Activated CD8-positive, alpha-beta T cell treated with anti-CD3 and anti-CD28 coated beads for 36 hours (primary cell): ENCODE data around the gene CD300LF. TPM values are rescaled to one million over a fixed set of nuclear protein-coding genes. Genes with fewer than 3 reads are reported as not detected.

Experiments used
- ATAC-seq: fragments of 200-7000 bp; cut with Tn5 transposase; one replicate; pipeline ENCODE4 v1.10.0; 2021; ENCODE audit warnings: mild to moderate bottlenecking, moderate library complexity
- CTCF ChIA-PET: fragments of 350-600 bp; sonication (Branson Sonifier 250); formaldehyde crosslinking; loops from one replicate; lab custom pipeline; 2021; ENCODE audit warnings: antibody characterized with exemption; lab: Charles Lee
- POLR2A ChIA-PET: fragments of 350-600 bp; sonication (Branson Sonifier 250); formaldehyde crosslinking; loops from one replicate; lab custom pipeline; 2021; ENCODE audit warnings: antibody characterized with exemption; lab: Charles Lee
- DNase-seq: peaks from one replicate; pipeline ENCODE4 v3.0.0-alpha.2; 2020
- H3K27ac Mint-ChIP-seq: one replicate; pipeline ENCODE4 v1.8.0; 2021; ENCODE audit warnings: mild to moderate bottlenecking, mixed read lengths
- H3K27me3 Mint-ChIP-seq: one replicate; pipeline ENCODE4 v1.8.0; 2021; ENCODE audit warnings: mixed read lengths
- H3K36me3 Mint-ChIP-seq: one replicate; pipeline ENCODE4 v1.8.0; 2021; ENCODE audit warnings: low read depth, mixed read lengths
- H3K4me1 Mint-ChIP-seq: one replicate; pipeline ENCODE4 v1.8.0; 2021; ENCODE audit warnings: low read depth, mixed read lengths
- H3K4me3 Mint-ChIP-seq: one replicate; pipeline ENCODE4 v1.8.0; 2021; ENCODE audit warnings: mild to moderate bottlenecking, moderate library complexity, mixed read lengths
- H3K9me3 Mint-ChIP-seq: one replicate; pipeline ENCODE4 v1.8.0; 2021; ENCODE audit warnings: mixed read lengths
- CTCF ChIP-seq: fragments of 200-600 bp; IDR thresholded peaks from one replicate; pipeline ENCODE4 v1.8.0; 2022; ENCODE audit warnings: antibody characterized with exemption, mild to moderate bottlenecking
- intact Hi-C: fragments of 100-400 bp; cut with micrococcal nuclease; formaldehyde crosslinking; loops from one replicate; pipeline ENCODE4 v1.10.0; 2022
- total RNA-seq, 2 experiments: library from RNA; stranded (reverse); gene quantifications; one replicate each; pipeline ENCODE4 v1.2.3, GENCODE V29; 2021

The CD300LF gene
- total RNA-seq, result not detected

DNA sequence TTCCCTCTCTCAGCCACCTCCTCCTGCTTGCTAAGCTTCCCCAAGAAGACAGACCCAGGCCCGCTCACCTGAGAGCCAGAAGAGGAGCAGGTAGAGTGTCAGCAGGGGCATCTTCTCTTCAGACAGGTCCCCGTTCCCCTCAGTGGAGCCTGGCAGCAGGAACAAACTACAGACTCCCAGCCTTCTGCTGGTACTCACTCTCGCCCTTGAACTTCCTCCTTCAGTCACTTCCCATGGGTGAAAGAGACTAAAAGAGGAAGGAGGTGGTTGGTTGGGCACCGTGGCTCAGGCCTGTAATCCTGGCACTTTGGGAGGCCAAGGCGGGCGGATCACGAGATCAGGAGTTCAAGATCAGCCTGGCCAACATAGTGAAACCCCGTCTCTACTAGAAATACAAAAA is at the start of gene CD300LF:
TSS of gene CD300LF (minus strand) at position 168 of the 400 bp plus-strand sequence. CDS start at position 111, 57 bp downstream.
- POLR2A ChIA-PET, result no interaction called here
- Mint-ChIP-seq H3K9me3 (no peaks in the 10 kb centered on the region), H3K36me3 (no peaks in the 10 kb centered on the region), H3K27me3 (peaks cover 10% of the 10 kb centered on the region), H3K4me3 (no peak within 1 kb of the TSS), H3K4me1 (peaks cover 9% of the 10 kb centered on the region), H3K27ac (no peak within 1 kb of the TSS)
- ATAC-seq, result no peak
- DNase-seq, result no peak
- no peak for TF ChIP-seq CTCF
- CTCF ChIA-PET, result no interaction called here
- intact Hi-C loops, result no loop called here

DNA sequence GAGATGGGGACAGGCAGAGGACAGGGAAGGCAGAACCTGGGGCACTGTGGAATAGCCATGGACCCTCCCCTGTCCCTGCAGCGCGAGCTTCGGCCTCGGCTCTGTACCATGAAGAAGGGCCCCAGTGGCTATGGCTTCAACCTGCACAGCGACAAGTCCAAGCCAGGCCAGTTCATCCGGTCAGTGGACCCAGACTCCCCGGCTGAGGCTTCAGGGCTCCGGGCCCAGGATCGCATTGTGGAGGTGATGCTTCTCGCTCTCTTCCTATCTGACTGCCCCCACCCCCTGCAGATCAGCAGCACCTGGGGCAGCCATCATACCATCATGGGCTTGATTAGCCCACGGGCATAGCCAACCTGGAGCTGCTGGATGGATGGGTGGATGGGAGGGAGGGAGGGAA is 49.2 kb upstream of the CD300LF start:
- ATAC-seq (no peak), DNase-seq (no peak)
- no peaks in the 10 kb centered on the region for H3K9me3 Mint-ChIP-seq
- H3K36me3 Mint-ChIP-seq, result peaks cover 15% of the 10 kb centered on the region
- peaks cover 54% of the 10 kb centered on the region for H3K4me1 Mint-ChIP-seq
- CTCF ChIA-PET, result interaction anchor here (1.5 to 8.6 kb wide), 4 partner anchors 8 to 104 kb away, joined by 3 to 98 read pairs (median 38); partner anchors contain the start of gene NHERF1
- no peak overlapping the region for H3K27ac Mint-ChIP-seq
- POLR2A ChIA-PET, result interaction anchor here (1.0 to 4.2 kb wide), 3 partner anchors 11 to 14 kb away, joined by 3 to 18 read pairs (median 5); partner anchors contain the start of gene NAT9
- H3K4me3 Mint-ChIP-seq, result no peak overlapping the region
- intact Hi-C loops, result no loop called here
- TF ChIP-seq CTCF, result no peak
- H3K27me3 Mint-ChIP-seq, result no peaks in the 10 kb centered on the region

DNA sequence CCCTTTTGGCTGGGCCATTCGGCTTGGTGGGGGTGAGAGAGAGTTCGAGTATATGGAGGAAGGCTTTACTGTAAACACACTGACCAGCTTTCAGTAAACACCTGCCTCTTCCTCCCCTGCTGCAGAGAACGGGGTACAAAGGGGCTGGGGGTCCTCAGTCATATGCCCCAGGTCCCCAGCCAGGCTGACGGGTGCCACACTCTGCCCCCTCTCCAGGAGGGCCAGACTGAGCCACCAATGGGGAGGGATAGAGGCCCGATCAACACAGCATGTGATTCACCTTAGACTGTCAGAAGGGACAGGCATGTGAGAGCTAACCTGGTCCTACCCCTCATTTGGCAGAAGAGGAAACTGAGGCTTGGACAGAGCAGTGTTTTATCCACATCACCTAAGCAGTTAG is 48.7 kb upstream of the CD300LF start:
- Mint-ChIP-seq H3K27me3 (no peaks in the 10 kb centered on the region), H3K9me3 (no peaks in the 10 kb centered on the region), H3K36me3 (peaks cover 14% of the 10 kb centered on the region), H3K4me1 (peaks cover 57% of the 10 kb centered on the region), H3K4me3 (no peak overlapping the region), H3K27ac (peak overlapping the region; percentile 69)
- DNase-seq (no peak), ATAC-seq (no peak)
- intact Hi-C loops, result no loop called here
- ChIA-PET CTCF (interaction anchor here (1.5 to 8.6 kb wide), 5 partner anchors 9 to 104 kb away, joined by 3 to 98 read pairs (median 21); partner anchors contain the start of gene NHERF1), POLR2A (interaction anchor here (1.0 to 4.2 kb wide), 3 partner anchors 10 to 15 kb away, joined by 3 to 18 read pairs (median 5); partner anchors contain the start of gene NAT9)
- no peak for TF ChIP-seq CTCF

DNA sequence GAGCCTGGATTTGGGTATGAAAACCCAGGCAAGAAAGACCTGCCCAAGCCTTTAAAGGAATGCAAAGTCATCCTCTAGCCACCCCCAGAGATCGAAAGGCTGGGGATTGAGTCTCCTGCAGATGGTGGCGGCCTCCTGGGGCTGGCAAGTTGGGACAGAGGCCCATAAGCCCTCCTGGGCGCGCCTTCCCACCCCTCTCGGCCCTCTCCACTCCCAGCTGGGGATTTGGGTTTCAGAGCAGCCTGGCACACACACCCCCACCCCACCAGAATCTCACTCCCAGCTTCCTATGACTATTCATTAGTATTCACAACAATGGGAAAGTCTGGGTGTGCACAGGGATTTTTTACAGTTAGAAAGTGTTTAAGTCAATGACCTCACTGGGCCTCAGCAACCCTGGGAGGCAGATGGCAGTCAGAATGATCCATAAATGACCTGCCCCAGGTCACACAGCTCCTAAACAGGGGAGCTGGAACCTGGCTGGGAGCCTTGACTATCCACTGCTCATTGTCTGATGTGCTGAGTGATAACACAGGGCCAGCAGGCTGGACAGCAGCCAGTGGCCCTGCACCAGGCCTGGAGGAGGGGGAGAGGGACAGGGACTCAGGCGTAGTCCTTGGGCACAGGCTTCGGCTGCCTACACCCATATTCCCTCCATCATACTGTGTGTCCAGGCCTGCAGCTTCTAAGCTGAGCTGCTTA is 47.8 kb upstream of the CD300LF start:
- H3K27me3 Mint-ChIP-seq, result no peaks in the 10 kb centered on the region
- no peak for TF ChIP-seq CTCF
- H3K36me3 Mint-ChIP-seq, result peaks cover 9% of the 10 kb centered on the region
- peaks cover 56% of the 10 kb centered on the region for H3K4me1 Mint-ChIP-seq
- ATAC-seq (no peak), DNase-seq (no peak)
- ChIA-PET CTCF (interaction anchor here (0.9 to 8.6 kb wide), 8 partner anchors 8 to 103 kb away, joined by 3 to 98 read pairs (median 15); partner anchors contain the start of genes NHERF1 and RAB37), POLR2A (interaction anchor here (0.5 to 4.2 kb wide), 4 partner anchors 11 to 275 kb away, joined by 3 to 19 read pairs (median 14); partner anchors contain the start of gene NAT9)
- intact Hi-C loops, result no loop called here
- peak overlapping the region; percentile 81 for H3K27ac Mint-ChIP-seq
- H3K4me3 Mint-ChIP-seq, result no peak overlapping the region
- H3K9me3 Mint-ChIP-seq, result no peaks in the 10 kb centered on the region

DNA sequence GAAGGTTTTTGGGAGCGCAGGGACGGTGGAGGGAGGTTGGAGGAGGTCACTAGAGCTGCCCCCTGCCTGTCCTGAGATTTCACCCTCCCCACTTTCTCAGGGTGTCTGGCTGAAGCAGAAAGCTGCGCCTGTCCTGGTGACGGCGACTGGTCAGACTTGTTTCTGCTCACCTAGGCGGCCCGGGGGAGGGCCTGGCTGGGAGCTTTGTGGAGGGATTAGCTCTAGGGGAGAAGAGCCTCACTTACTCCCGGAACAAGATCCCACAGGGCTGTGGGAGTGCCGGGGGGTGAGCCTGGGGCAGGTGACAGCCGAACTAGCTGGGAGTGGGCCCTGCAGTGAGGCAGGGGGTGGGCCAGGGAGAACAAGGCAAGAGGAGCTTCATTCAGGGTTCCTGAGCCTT is 47.2 kb upstream of the CD300LF start:
- peaks cover 14% of the 10 kb centered on the region for H3K36me3 Mint-ChIP-seq

More for the DNA sequence above, 47.2 kb upstream of the CD300LF start:
- Mint-ChIP-seq H3K27me3 (no peaks in the 10 kb centered on the region), H3K27ac (peak overlapping the region; percentile 81), H3K9me3 (no peaks in the 10 kb centered on the region), H3K4me3 (no peak overlapping the region), H3K4me1 (peaks cover 63% of the 10 kb centered on the region)
- ChIA-PET CTCF (interaction anchor here (0.9 to 8.6 kb wide), 14 partner anchors 7 to 202 kb away, joined by 3 to 98 read pairs (median 6); partner anchors contain the start of genes NHERF1 and RAB37), POLR2A (interaction anchor here (1.1 to 4.2 kb wide), 5 partner anchors 10 to 20 kb away, joined by 3 to 19 read pairs (median 11); partner anchors contain the start of gene NAT9)
- DNase-seq (no peak), ATAC-seq (no peak)
- intact Hi-C loops, result no loop called here
- no peak for TF ChIP-seq CTCF
